ENCODE results near the gene PIH1D2.
A peak's percentile ranks its signal among the peaks of the same experiment; 100 is the strongest.

The PIH1D2 gene

DNA sequence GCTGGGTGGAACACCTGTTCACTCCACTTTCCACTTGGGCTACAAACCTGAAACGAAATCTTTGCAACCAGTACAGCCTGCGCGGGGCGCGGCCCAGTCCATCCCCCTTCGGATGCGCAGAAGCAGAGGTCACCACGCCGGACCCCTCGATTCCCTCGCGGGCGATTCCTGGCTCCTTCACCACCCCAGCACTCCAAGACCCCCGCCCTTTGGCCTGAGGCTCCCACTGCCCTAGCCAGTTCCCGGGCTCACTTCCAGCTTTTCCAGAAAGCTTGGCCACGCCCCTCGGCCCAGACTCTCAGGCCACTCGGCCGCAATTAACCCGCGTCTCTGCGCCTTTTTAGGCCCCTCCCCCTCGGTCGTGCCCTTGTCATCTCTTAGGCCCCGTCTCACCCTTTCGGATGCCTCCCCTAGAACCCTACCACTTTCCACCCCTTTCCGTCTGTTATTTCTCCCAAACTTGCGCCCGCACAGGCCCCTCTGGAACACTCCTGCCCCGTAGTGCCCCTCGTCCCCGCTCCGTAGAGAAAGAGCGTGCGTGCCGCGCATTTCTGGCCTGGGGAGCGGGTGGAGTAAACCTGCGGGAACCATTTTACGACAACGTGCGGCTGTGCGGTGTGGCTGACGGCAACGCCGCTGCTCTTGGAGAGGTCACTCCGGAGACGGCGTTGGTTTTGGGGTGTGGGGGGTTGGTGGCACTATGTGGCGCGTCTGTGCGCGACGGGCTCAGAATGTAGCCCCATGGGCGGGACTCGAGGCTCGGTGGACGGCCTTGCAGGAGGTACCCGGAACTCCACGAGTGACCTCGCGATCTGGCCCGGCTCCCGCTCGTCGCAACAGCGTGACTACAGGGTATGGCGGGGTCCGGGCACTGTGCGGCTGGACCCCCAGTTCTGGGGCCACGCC, 48.8 kb downstream of the PIH1D2 start, which contains the start of gene DLAT:
Gene DLAT (plus strand): TSS at position 636 of the 906 bp plus-strand sequence. CDS start 65 bp downstream, at position 701.
- peak; percentile 96 for DNase-seq (ENCODE audit: low read depth)
- TF ChIP-seq POLR2A (IDR thresholded peaks at IDR 0.05; ENCODE audit: extremely low read depth, insufficient read length) = peak; percentile 90
- peak; percentile 90 for TF ChIP-seq MYC (IDR thresholded peaks at IDR 0.05; ENCODE audit: low read depth, low read length)
- TF ChIP-seq, protein P1, sequence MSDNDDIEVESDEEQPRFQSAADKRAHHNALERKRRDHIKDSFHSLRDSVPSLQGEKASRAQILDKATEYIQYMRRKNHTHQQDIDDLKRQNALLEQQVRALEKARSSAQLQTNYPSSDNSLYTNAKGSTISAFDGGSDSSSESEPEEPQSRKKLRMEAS (IDR thresholded peaks at IDR 0.05; ENCODE audit: low read depth, low read length) = peak; percentile 85
- TF ChIP-seq, protein P2, sequence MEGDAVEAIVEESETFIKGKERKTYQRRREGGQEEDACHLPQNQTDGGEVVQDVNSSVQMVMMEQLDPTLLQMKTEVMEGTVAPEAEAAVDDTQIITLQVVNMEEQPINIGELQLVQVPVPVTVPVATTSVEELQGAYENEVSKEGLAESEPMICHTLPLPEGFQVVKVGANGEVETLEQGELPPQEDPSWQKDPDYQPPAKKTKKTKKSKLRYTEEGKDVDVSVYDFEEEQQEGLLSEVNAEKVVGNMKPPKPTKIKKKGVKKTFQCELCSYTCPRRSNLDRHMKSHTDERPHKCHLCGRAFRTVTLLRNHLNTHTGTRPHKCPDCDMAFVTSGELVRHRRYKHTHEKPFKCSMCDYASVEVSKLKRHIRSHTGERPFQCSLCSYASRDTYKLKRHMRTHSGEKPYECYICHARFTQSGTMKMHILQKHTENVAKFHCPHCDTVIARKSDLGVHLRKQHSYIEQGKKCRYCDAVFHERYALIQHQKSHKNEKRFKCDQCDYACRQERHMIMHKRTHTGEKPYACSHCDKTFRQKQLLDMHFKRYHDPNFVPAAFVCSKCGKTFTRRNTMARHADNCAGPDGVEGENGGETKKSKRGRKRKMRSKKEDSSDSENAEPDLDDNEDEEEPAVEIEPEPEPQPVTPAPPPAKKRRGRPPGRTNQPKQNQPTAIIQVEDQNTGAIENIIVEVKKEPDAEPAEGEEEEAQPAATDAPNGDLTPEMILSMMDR (IDR thresholded peaks at IDR 0.05; ENCODE audit: low read depth, low read length) = no peak
- H3K4me3 ChIP-seq (ENCODE audit: low read depth, low read length) = peak within 1 kb of the TSS; percentile 83

DNA sequence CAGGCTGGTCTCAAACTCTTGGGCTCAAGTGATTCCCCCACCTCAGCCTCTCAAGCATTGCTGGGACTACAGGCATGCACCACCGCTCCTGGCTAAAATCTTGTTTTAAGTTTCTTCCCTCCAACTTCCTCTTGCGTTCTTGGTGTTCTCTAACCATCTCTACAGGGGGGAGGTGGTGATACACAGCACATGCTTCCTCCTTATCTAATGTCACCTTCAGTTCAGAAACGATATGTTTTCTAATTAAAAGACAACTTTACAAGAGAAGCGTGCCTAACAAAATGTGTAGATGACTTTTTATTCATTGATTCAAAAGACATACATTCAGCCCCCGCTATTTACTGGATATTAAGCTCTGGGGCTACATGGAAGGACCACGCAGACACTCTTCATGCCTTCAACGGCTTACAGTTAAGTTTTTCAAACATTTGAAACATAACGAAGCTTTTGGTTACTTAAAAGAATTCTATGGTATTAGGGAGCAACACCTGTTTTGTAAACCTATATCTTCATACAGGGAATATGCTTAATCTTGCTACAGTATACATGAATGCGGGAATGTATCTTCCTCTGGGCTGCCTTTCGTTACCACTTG, 49.5 kb downstream of the PIH1D2 start:
- TF ChIP-seq, protein P1 (IDR thresholded peaks at IDR 0.05; ENCODE audit: low read depth, low read length) = peak; percentile 85
- TF ChIP-seq POLR2A (IDR thresholded peaks at IDR 0.05; ENCODE audit: extremely low read depth, insufficient read length) (no peak), MYC (IDR thresholded peaks at IDR 0.05; ENCODE audit: low read depth, low read length) (peak; percentile 91)
- peak; percentile 87 for DNase-seq (ENCODE audit: low read depth)
- H3K4me3 ChIP-seq (ENCODE audit: low read depth, low read length) = peak overlapping the region; percentile 83

DNA sequence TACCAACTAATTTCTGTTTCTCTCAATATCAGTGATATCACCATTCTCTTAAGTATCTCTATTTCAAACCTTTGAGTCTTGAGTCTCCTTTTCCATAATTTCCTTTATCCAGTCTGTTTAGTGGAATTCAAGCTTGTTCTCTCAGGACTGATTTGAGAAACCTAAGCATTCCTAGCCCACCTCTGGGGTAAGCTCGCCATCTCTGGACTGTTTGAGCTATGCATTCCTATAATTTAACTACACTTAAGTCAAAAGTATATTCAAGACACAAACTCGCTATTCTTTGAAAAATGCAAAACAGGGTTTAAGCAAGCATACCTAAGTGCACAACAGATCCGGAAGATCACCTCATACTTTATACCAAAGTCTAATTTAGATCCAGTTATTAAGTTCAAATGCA, 50.7 kb downstream of the PIH1D2 start:
- DNase-seq (ENCODE audit: low read depth) = peak; percentile 44
- H3K4me3 ChIP-seq (ENCODE audit: low read depth, low read length) = no peak overlapping the region
- TF ChIP-seq POLR2A (IDR thresholded peaks at IDR 0.05; ENCODE audit: extremely low read depth, insufficient read length) (no peak), MYC (IDR thresholded peaks at IDR 0.05; ENCODE audit: low read depth, low read length) (no peak)
- TF ChIP-seq, protein P1 (IDR thresholded peaks at IDR 0.05; ENCODE audit: low read depth, low read length) = no peak
- TF ChIP-seq, protein P2 (IDR thresholded peaks at IDR 0.05; ENCODE audit: low read depth, low read length) = peak; percentile 6

DNA sequence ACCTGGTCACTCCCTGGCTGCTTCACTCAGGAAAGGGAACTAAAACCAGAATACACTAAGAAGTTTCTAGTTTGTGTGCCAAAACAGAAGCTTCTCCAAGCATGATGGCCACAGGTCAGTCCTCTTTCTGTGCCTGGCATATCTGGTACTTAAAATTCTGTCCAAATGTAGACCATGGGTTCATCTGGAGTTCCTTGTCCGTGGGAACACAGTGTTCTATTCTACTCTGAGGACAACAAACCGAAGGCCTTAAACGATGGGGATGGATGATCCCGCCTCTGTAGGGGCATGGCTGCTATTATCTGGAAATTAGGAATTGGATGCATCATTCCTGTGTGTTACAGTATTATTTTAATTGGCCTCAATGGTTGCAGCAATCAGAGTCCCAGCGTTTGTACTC, 54.8 kb downstream of the PIH1D2 start:
- no peak for DNase-seq (ENCODE audit: low read depth)
- no peak overlapping the region for H3K4me3 ChIP-seq (ENCODE audit: low read depth, low read length)
- TF ChIP-seq, protein P2 (IDR thresholded peaks at IDR 0.05; ENCODE audit: low read depth, low read length) = no peak
- TF ChIP-seq MYC (IDR thresholded peaks at IDR 0.05; ENCODE audit: low read depth, low read length) = no peak
- TF ChIP-seq, protein P1 (IDR thresholded peaks at IDR 0.05; ENCODE audit: low read depth, low read length) = no peak
- TF ChIP-seq POLR2A (IDR thresholded peaks at IDR 0.05; ENCODE audit: extremely low read depth, insufficient read length) = no peak
